ENCODE measurements around the gene PLIN5. TPM values are rescaled to one million over a fixed set of nuclear protein-coding genes. Genes with fewer than 3 reads are reported as not detected.
"Not testable (repeated sequence)": the region's sequence is repeated elsewhere in the genome, so short reads cannot be mapped to it uniquely, and the experiment has no call there.

PLIN5 gene
- total RNA-seq, 1 donor from 2014 or later, result 0.82 TPM

GRCh38 chr19:4543842-4544647, 9.0 kb upstream of the PLIN5 start:
- DNase-seq (ENCODE audit: low spot score in 2 of 2), result no peak

DNA sequence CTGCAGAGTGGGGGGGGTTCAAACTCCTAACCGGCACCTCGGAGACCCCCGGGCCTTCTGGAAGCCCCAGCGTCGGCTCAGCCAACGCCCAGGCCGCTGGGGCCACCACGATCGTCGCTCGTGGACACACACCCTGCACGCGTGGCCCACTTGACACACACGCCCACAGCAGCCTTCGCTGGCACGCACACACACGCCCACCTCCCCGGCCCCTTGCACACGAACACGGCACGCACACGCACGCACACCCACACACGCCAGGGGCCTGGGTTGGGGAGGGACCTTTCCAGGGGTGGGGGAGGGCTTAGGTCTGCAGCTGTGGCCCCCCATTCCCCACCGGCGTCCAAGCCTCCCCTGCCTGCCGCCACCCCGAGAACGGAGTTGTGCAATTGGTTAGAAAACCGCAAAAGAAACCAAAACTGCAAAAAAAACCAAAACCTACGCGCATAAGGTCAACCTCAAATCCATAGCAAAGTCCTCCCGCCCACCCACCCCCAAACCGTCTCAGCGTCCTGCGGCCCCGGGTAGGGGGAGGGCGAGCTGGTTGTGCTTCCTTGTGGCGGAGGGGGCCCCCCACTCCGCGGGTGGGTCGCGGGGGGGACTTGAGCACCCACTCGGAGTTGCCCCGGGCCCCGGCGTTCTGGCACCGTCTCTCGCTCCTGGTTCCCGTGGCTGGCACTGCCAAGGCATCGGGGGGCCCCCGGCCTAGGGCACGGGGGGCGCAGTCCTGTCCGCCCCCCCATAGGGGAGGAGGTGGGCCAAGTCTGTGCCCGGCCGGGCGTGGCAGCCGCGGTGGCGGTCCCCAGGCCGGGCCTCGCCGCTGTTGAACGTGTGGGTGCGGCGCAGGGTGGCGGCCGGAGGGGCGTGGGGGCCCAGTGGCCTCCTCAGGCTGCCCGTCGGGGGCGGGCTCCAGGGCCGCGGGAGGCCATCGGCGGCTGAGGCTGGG, 8.1 kb upstream of the PLIN5 start:
- DNase-seq (ENCODE audit: low spot score in 2 of 2), result no peak
- FAIRE-seq, result no peak

More at GRCh38 chr19:4543842-4544647, 9.0 kb upstream of the PLIN5 start:
- FAIRE-seq, result no peak

DNA sequence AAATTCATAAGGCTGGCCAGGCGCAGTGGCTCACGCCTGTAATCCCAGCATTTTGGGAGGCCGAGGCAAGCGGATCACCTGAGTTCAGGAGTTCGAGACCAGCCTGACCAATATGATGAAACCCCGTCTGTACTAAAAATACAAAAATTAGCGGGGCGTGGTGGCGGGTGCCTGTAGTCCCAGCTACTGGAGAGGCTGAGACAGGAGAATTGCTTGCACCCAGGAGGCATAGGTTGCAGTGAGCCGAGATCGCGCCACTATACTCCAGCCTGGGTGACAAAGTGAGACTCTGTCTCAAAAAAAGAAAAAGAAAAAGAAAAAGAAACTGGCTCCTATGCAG, 6.8 kb upstream of the PLIN5 start:
- not testable (repeated sequence) for DNase-seq (ENCODE audit: low spot score in 2 of 2); FAIRE-seq

- DNase-seq (ENCODE audit: low spot score in 2 of 2), result no peak
- FAIRE-seq, result no peak
Observed at GRCh38 chr19:4541114-4541805, 6.2 kb upstream of the PLIN5 start.

DNA sequence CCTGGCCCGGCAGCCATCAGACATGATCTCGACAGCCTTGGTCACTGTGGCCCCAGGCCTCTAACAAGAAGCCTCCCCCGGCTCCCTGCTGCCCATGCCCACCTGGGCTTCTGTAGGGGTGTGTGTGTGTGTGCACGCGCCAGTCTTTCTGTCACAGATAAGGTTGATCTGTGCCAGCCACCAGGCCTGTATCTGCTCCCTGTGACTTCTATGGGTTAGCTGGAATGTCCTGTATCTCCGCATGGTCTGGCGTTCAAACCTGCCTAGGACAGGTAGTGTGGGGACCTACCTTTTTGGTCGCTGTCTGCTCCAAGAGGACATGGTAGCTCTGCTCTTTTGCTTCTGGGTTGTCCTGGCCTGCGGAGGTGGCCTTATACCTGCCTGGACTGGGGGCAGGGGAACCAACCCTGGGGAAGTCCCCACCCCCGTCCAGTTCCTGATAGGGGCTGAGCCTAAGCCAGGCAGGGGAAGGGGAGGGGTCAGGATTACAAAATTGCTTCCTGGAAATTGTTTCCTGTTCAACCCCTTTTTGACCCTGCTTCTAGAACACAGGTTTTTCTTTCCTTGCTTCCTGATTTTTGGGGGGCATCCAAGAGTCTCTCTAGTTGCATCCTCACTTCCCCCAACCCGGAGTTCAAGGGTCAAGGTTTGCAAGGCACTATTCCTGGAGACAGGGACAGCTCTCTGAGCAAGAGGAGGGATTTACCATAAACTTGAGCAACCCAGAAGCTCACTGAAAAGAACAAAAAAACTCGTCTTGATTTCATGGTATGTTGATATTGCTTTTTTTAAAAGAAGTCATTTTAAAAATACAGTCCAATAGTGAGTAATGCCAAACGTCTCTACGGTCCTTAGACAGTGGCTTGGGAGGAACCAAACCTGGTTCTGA, 4.9 kb upstream of the PLIN5 start, which contains the start of gene LRG1:
Gene LRG1, minus strand, starts transcription at position 344 of the 889 bp plus-strand sequence. Its CDS starts 23 bp downstream, at position 321.
- DNase-seq (ENCODE audit: low spot score in 2 of 2), result no peak
- no peak for FAIRE-seq

- DNase-seq (ENCODE audit: low spot score in 2 of 2) (no peak), FAIRE-seq (no peak)
Observed at GRCh38 chr19:4539169-4539692, 4.2 kb upstream of the PLIN5 start.

DNA sequence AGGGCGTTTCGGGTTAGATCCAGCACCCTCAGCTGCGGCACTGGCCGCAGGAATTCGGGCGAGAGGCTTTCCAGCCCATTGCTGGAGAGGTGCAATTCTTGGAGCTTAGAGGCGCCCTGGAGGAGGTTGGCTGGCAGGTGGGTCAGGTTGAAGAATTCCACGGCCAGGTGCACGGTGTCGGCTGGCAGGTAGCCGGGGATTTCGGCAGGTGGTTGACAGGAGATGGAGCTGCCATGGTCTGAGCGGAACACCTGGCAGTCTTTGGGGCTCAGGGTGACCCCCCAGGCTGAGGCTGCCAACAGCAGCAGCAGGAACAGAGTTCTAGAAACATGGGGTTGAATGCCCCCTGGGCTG, 3.6 kb upstream of the PLIN5 start:
- DNase-seq (ENCODE audit: low spot score in 2 of 2), result no peak
- no peak for FAIRE-seq

GRCh38 chr19:4537953-4538600, 3.1 kb upstream of the PLIN5 start:
- FAIRE-seq, result no peak
- DNase-seq (ENCODE audit: low spot score in 2 of 2), result no peak

DNA sequence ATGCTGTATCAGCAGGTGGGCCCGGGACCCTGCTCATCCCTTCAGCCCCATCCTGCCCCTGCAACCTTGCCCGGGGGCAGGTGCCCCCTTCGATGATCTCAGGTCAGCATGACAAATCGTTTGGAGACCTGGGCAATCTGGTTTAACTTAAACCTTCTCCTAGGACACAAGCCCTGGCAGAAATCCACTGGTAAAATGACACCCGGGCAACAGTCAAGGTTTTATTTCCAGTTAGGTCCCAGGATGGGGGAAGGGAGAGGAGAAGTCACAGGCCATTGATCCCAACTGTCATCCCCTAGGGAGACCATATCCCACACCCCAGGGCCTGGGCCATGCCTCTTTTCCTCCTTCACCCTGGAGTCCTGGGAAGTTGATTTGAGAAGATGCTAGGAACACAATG, 1.8 kb upstream of the PLIN5 start:
- DNase-seq (ENCODE audit: low spot score in 2 of 2), result no peak
- no peak for FAIRE-seq

DNA sequence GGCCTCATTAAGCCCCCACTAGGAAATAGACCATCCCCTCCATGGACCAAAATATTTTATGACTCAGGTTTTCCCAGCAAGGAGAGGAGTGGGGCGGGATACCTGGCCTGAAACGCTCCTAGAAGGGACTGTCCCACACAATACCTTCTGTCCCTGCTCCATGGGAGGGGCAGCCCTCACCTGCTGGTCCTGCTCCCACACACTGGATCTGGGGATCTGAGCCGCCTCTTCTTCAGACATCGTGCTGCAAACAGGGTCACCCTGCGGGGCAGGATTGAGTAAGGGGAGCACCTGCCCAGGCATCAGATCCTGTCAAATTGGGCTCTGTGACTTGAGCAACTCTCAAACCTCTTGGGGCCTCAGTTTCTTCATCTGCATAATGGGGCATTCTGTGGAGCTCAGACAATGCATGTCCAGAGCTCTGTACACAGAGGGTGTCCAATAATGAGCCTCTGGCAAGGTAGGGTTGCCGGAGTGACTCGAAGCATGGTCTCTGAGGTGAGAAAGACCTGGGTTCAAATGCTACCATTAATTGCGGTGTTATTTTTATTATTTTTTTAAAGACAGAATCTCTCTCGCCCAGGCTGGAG, 1.1 kb downstream of the PLIN5 start:
- no peak for DNase-seq (ENCODE audit: low spot score in 2 of 2)
- no peak for FAIRE-seq

- FAIRE-seq, result no peak
- no peak for DNase-seq (ENCODE audit: low spot score in 2 of 2)
Observed at GRCh38 chr19:4533334-4533733, 1.7 kb downstream of the PLIN5 start.

DNA sequence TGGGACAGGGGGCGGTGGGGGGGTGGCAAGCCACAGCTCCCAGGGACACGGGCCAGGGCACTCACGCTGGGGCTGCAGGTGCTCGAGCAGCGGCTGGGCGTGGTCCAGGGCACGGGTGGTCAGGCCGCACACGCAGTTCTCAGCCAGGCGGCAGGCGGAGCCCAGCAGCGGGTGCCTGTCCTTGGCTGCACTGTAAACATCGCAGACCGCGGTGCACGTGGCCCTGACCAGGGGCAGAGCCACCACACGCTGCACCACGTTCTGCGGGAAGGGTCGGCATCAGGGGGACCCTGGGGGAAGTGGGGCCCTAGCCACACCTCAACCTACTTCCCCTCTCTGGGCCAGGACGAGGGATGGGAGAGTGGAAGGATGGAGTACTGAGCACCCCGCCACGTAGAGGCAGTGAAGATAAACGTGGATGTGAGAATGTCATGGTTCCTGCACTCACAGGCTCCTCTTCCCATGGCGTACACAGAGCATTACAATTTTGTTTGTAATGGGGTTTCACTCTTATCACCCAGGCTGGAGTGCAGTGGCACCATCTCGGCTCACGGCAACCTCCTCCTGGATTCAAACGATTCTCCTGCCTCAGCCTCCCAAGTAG, 3.4 kb downstream of the PLIN5 start:
- FAIRE-seq, result no peak

DNA sequence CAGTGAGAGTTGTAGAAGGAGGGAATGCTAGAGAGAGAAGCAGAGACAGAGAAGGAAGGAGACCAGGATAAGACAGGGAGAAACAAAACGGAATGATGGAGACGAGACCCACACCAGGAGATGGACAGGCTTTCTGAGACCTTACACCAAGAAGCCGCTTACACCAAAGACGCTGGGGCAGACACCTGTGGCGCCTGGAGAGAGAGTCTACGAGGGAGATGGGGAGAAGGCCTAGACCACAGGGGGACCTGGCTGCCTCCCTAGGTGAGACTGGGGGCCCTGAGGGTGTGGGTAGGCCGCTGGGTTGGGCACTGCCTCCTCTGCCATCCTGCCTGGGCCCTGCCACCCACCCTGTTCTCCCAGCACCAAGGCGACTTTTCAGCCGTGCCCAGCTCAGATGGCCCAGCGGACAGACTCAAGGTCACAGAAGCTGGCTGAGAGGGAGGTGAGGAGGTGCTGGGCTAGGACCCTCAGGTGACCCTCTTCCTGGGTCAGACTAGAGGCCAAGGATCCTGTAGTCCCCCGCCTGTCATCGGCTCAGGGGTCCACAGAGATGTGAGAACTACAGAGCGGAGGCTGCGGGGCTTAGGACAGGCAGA, 5.0 kb downstream of the PLIN5 start:
- FAIRE-seq, result no peak

More for the DNA sequence above, 3.4 kb downstream of the PLIN5 start:
- no peak for DNase-seq (ENCODE audit: low spot score in 2 of 2)

GRCh38 chr19:4528843-4529242, 6.2 kb downstream of the PLIN5 start:
- FAIRE-seq (no peak), DNase-seq (ENCODE audit: low spot score in 2 of 2) (no peak)

More for the DNA sequence above, 5.0 kb downstream of the PLIN5 start:
- no peak for DNase-seq (ENCODE audit: low spot score in 2 of 2)

- FAIRE-seq; DNase-seq (ENCODE audit: low spot score in 2 of 2): not testable (repeated sequence)
Observed at GRCh38 chr19:4527377-4527776, 7.6 kb downstream of the PLIN5 start.

- FAIRE-seq (no peak), DNase-seq (ENCODE audit: low spot score in 2 of 2) (no peak)
Observed at GRCh38 chr19:4525563-4526002, 9.4 kb downstream of the PLIN5 start.

DNA sequence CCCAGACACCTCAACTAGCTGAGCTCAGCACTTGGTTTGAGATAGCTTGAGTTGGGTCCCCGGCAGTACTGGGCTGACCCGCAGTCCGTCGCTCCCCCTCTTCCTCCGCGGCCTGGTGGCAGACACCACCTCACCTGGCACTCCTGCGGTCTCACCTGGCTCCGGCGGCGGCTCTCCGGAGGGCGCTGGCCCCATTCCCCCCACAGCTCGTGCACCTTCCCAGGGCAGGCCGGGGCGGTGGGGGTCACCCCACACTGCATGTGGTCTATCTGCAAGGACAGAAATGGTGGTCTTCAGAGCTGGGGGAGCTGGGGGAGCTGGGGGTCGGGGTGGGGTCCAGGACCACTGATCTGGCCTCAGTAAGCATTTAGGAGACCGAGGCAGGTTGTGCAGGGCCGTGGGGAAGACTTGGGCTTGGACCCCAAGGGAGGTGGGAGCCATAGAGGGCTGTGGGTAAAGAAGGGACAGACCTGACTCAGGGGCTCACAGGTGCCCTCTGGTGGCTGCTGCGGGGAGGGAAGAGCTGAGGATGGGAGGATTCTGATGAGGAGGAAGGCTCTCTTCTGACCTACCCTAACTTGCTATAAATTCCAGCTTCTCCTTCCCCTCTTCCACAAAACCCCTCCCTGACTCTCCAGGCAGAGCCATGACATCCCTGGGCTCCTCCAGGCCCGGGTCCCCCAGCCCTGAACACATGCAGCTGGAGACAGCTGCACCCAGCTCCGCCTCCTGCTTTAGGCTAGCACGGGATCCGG, 10.0 kb downstream of the PLIN5 start:
- FAIRE-seq, result no peak

More for the DNA sequence above, 10.0 kb downstream of the PLIN5 start:
- peak in 1 of 2 donors; percentile 61 for DNase-seq (ENCODE audit: low spot score in 2 of 2)
